Caki2 (cell line): Measurements from ENCODE around the gene CATSPERD. TPM values are rescaled to one million over a fixed set of nuclear protein-coding genes. Genes with fewer than 3 reads are reported as not detected.

ENCODE experiments used
- DNase-seq: peaks from one replicate; pipeline ENCODE4 v3.0.0-alpha.2; 2015; ENCODE audit warnings: low read depth
- in situ Hi-C: cut with HindIII; loops from 2 replicates; pipeline ENCODE4 v1.10.0; 2016; ENCODE audit warnings: low sequenced_read_pairs, low pct_unique_long_range_greater_than_20kb, mixed read lengths
- total RNA-seq: library from RNA; depleted of rRNA; stranded (reverse); fragments of >200 nt; shearing (Covaris generic); gene quantifications from 2 replicates; pipeline ENCODE4 v1.2.3, GENCODE V29; 2014; ENCODE audit warnings: low replicate concordance; rRNA removed

Gene CATSPERD
- not detected in 2 replicates for total RNA-seq

GRCh38 chr19:5719961-5720790 is at the start of gene CATSPERD, which contains the start of gene LONP1:
TSS of gene CATSPERD (plus strand) at chr19:5720637. CDS start at chr19:5720738, 101 bp downstream.
TSS of gene LONP1 (minus strand) at chr19:5720146. CDS start at chr19:5720132, 14 bp downstream.
- DNase-seq, result peak; percentile 99
- in situ Hi-C loops, result no loop called here

GRCh38 chr19:5671600-5671999 is 48.8 kb upstream of the CATSPERD start:
- no peak for DNase-seq
- in situ Hi-C loops, result no loop called here

GRCh38 chr19:5672708-5673459 is 47.6 kb upstream of the CATSPERD start:
- no peak for DNase-seq
- in situ Hi-C loops, result no loop called here

GRCh38 chr19:5673752-5674151 is 46.7 kb upstream of the CATSPERD start:
- in situ Hi-C loops, result no loop called here
- DNase-seq, result no peak

- no peak for DNase-seq
- in situ Hi-C loops, result no loop called here
Observed at GRCh38 chr19:5674714-5675113, 45.7 kb upstream of the CATSPERD start.

GRCh38 chr19:5676105-5676771 is 44.2 kb upstream of the CATSPERD start:
- in situ Hi-C loops, result no loop called here

GRCh38 chr19:5676772-5677105 is 43.7 kb upstream of the CATSPERD start:
- no peak for DNase-seq
- in situ Hi-C loops, result no loop called here

More at GRCh38 chr19:5676105-5676771, 44.2 kb upstream of the CATSPERD start:
- DNase-seq, result no peak

GRCh38 chr19:5677136-5677535 is 43.3 kb upstream of the CATSPERD start:
- DNase-seq, result no peak
- in situ Hi-C loops, result no loop called here

GRCh38 chr19:5677580-5677979 is 42.9 kb upstream of the CATSPERD start:
- in situ Hi-C loops, result no loop called here
- DNase-seq, result no peak

GRCh38 chr19:5678071-5678718 is 42.2 kb upstream of the CATSPERD start:
- in situ Hi-C loops, result no loop called here
- DNase-seq, result no peak

- in situ Hi-C loops, result no loop called here
- no peak for DNase-seq
Observed at GRCh38 chr19:5679289-5680083, 41.0 kb upstream of the CATSPERD start.

GRCh38 chr19:5680084-5680436 is 40.4 kb upstream of the CATSPERD start:
- no peak for DNase-seq
- in situ Hi-C loops, result no loop called here

- in situ Hi-C loops, result no loop called here
Observed at GRCh38 chr19:5680437-5681368, 39.7 kb upstream of the CATSPERD start, which contains the start of the genes HSD11B1L and MICOS13. TSS of gene HSD11B1L (plus strand) at chr19:5681027. CDS start at chr19:5684833, 3,806 bp downstream. TSS of gene MICOS13 (minus strand) at chr19:5680516. CDS start at chr19:5680486, 30 bp downstream.

GRCh38 chr19:5681391-5682106 is 38.9 kb upstream of the CATSPERD start:
- no peak for DNase-seq
- in situ Hi-C loops, result no loop called here

More at GRCh38 chr19:5680437-5681368, 39.7 kb upstream of the CATSPERD start, which contains the start of the genes HSD11B1L and MICOS13:
- peak; percentile 99 for DNase-seq

GRCh38 chr19:5682107-5682482 is 38.3 kb upstream of the CATSPERD start:
- in situ Hi-C loops, result no loop called here
- no peak for DNase-seq
